RWPE2 (cell line): ENCODE measurements around the gene PTPRS.

Source experiments
- ATAC-seq: fragments of 200-7000 bp; cut with Tn5 transposase; 3 replicates; pipeline ENCODE4 v1.9.1; 2021; ENCODE audit warnings: low read depth
- DNase-seq: peaks from one replicate; pipeline ENCODE4 v3.0.0-alpha.2; 2020; ENCODE audit warnings: low spot score
- H3K27ac ChIP-seq: fragments of 450-650 bp; 2 replicates; pipeline ENCODE4 v1.5.1; 2017; ENCODE audit warnings: mild to moderate bottlenecking; ENCODE audit not compliant: poor library complexity, severe bottlenecking
- H3K27me3 ChIP-seq: fragments of 250-450 bp; sonication (Bioruptor Pico); 2 replicates; pipeline ENCODE4 v1.5.1; 2021; ENCODE audit warnings: mild to moderate bottlenecking, moderate library complexity; ENCODE audit not compliant: insufficient read depth, poor library complexity, severe bottlenecking
- H3K36me3 ChIP-seq: fragments of 250-450 bp; sonication (Bioruptor Pico); 2 replicates; pipeline ENCODE4 v1.5.1; 2020; ENCODE audit warnings: low read depth, mild to moderate bottlenecking, moderate library complexity
- H3K4me1 ChIP-seq: fragments of 250-450 bp; sonication (Bioruptor Pico); 2 replicates; pipeline ENCODE4 v1.5.1; 2021; ENCODE audit warnings: mild to moderate bottlenecking, moderate library complexity; ENCODE audit not compliant: insufficient read depth, poor library complexity, severe bottlenecking
- H3K4me3 ChIP-seq: fragments of 250-450 bp; sonication (Bioruptor Pico); 2 replicates; pipeline ENCODE4 v1.5.1; 2021; ENCODE audit warnings: mild to moderate bottlenecking, moderate library complexity; ENCODE audit not compliant: severe bottlenecking
- H3K9me3 ChIP-seq: fragments of 250-450 bp; sonication (Bioruptor Pico); 2 replicates; pipeline ENCODE4 v1.5.1; 2021; ENCODE audit warnings: mild to moderate bottlenecking, moderate library complexity; ENCODE audit not compliant: severe bottlenecking
- TF ChIP-seq, protein P1 (sequence below): fragments of 450-650 bp; IDR thresholded peaks from one replicate; pipeline ENCODE4 v1.5.1; 2017; ENCODE audit warnings: mild to moderate bottlenecking, moderate library complexity; ENCODE audit not compliant: poor library complexity, severe bottlenecking

The PTPRS gene

GRCh38 chr19:5291588-5292193 is 48.9 kb downstream of the PTPRS start:
- no peak overlapping the region for H3K4me3 ChIP-seq
- no peak overlapping the region for H3K27ac ChIP-seq
- no peaks in the 10 kb centered on the region for H3K4me1 ChIP-seq
- DNase-seq, result no peak
- no peaks in the 10 kb centered on the region for H3K9me3 ChIP-seq
- TF ChIP-seq, protein P1, sequence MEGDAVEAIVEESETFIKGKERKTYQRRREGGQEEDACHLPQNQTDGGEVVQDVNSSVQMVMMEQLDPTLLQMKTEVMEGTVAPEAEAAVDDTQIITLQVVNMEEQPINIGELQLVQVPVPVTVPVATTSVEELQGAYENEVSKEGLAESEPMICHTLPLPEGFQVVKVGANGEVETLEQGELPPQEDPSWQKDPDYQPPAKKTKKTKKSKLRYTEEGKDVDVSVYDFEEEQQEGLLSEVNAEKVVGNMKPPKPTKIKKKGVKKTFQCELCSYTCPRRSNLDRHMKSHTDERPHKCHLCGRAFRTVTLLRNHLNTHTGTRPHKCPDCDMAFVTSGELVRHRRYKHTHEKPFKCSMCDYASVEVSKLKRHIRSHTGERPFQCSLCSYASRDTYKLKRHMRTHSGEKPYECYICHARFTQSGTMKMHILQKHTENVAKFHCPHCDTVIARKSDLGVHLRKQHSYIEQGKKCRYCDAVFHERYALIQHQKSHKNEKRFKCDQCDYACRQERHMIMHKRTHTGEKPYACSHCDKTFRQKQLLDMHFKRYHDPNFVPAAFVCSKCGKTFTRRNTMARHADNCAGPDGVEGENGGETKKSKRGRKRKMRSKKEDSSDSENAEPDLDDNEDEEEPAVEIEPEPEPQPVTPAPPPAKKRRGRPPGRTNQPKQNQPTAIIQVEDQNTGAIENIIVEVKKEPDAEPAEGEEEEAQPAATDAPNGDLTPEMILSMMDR, result no peak
- no peaks in the 10 kb centered on the region for H3K27me3 ChIP-seq
- H3K36me3 ChIP-seq, result no peaks in the 10 kb centered on the region
- ATAC-seq, result no peak
